ENCODE measurements around the gene CHCHD6. TPM values are rescaled to one million over a fixed set of nuclear protein-coding genes. Genes with fewer than 3 reads are reported as not detected.

CHCHD6 gene
- total RNA-seq, 3 donors from 2014 or later (not counting 1 experiment from before 2014, with no cell fraction given) = 5.3 to 9.9 (median 8.3) TPM

GRCh38 chr3:126959921-126960603, 256.0 kb downstream of the CHCHD6 start:
- Histone ChIP-seq H3K9me3 (ENCODE audit: control insufficient read depth, insufficient read depth, low read length) (no peaks in the 10 kb centered on the region), H3K27me3 (ENCODE audit: control insufficient read depth, insufficient read depth, low read length) (no peaks in the 10 kb centered on the region), H3K27ac (ENCODE audit: low read length) (no peak overlapping the region), H3K4me3 (ENCODE audit: low read length) (no peak overlapping the region), H3K4me1 (ENCODE audit: control insufficient read depth, insufficient read depth, low read length) (no peaks in the 10 kb centered on the region), H3K36me3 (ENCODE audit: control insufficient read depth, insufficient read depth, low read length) (no peaks in the 10 kb centered on the region)
- no peak for TF ChIP-seq CTCF (IDR thresholded peaks at IDR 0.05)
- WGBS (ENCODE audit: insufficient coverage) = 91% methylated on average over 17 of the region's 17 CpGs
- no peak overlapping the region for H3K4me3 Mint-ChIP-seq
- no peak for DNase-seq
- ATAC-seq = no peak
- no peak overlapping the region for H3K27ac Mint-ChIP-seq
- no peaks in the 10 kb centered on the region for H3K27me3 Mint-ChIP-seq (ENCODE audit: low read depth in 2 of 2)
- no peaks in the 10 kb centered on the region for H3K36me3 Mint-ChIP-seq
- H3K9me3 Mint-ChIP-seq = no peaks in the 10 kb centered on the region
- intact Hi-C loops (cut with micrococcal nuclease) = no loop called here
- H3K4me1 Mint-ChIP-seq = no peaks in the 10 kb centered on the region

- H3K4me3 Mint-ChIP-seq = no peak overlapping the region
- H3K4me1 Mint-ChIP-seq = no peaks in the 10 kb centered on the region
- no peaks in the 10 kb centered on the region for H3K9me3 Mint-ChIP-seq
- no peak for TF ChIP-seq CTCF (IDR thresholded peaks at IDR 0.05)
- Histone ChIP-seq H3K27ac (ENCODE audit: low read length) (no peak overlapping the region), H3K9me3 (ENCODE audit: control insufficient read depth, insufficient read depth, low read length) (no peaks in the 10 kb centered on the region), H3K36me3 (ENCODE audit: control insufficient read depth, insufficient read depth, low read length) (no peaks in the 10 kb centered on the region), H3K4me1 (ENCODE audit: control insufficient read depth, insufficient read depth, low read length) (no peaks in the 10 kb centered on the region), H3K27me3 (ENCODE audit: control insufficient read depth, insufficient read depth, low read length) (no peaks in the 10 kb centered on the region), H3K4me3 (ENCODE audit: low read length) (no peak overlapping the region)
- H3K36me3 Mint-ChIP-seq = no peaks in the 10 kb centered on the region
- H3K27me3 Mint-ChIP-seq (ENCODE audit: low read depth in 2 of 2) = no peaks in the 10 kb centered on the region
- DNase-seq (no peak), ATAC-seq (no peak)
- intact Hi-C loops (cut with micrococcal nuclease) = no loop called here
- 91% methylated on average over 17 of the region's 17 CpGs for WGBS (ENCODE audit: insufficient coverage)
- H3K27ac Mint-ChIP-seq = no peak overlapping the region
These were observed 256.6 kb downstream of the CHCHD6 start for GRCh38 chr3:126960604-126960995.

GRCh38 chr3:126961191-126961790, 257.3 kb downstream of the CHCHD6 start:
- WGBS (ENCODE audit: insufficient coverage) = 86% methylated on average over 8 of the region's 8 CpGs
- H3K27ac ChIP-seq (ENCODE audit: low read length) = no peak overlapping the region
- no peaks in the 10 kb centered on the region for H3K36me3 Mint-ChIP-seq
- no peaks in the 10 kb centered on the region for H3K27me3 Mint-ChIP-seq (ENCODE audit: low read depth in 2 of 2)
- H3K27me3 ChIP-seq (ENCODE audit: control insufficient read depth, insufficient read depth, low read length) = no peaks in the 10 kb centered on the region
- no peak overlapping the region for H3K4me3 Mint-ChIP-seq
- no peaks in the 10 kb centered on the region for H3K9me3 ChIP-seq (ENCODE audit: control insufficient read depth, insufficient read depth, low read length)
- ATAC-seq = no peak
- TF ChIP-seq CTCF (IDR thresholded peaks at IDR 0.05) = no peak
- no peaks in the 10 kb centered on the region for H3K9me3 Mint-ChIP-seq
- H3K4me3 ChIP-seq (ENCODE audit: low read length) = no peak overlapping the region
- H3K36me3 ChIP-seq (ENCODE audit: control insufficient read depth, insufficient read depth, low read length) = no peaks in the 10 kb centered on the region
- no peak for DNase-seq
- intact Hi-C loops (cut with micrococcal nuclease) = no loop called here
- H3K4me1 Mint-ChIP-seq = no peaks in the 10 kb centered on the region
- no peaks in the 10 kb centered on the region for H3K4me1 ChIP-seq (ENCODE audit: control insufficient read depth, insufficient read depth, low read length)
- no peak overlapping the region for H3K27ac Mint-ChIP-seq
